ENCODE data around the gene SCPEP1. TPM values are rescaled to one million over a fixed set of nuclear protein-coding genes. Genes with fewer than 3 reads are reported as not detected.

Gene SCPEP1
- polyA plus RNA-seq, 1 donor from 2014 or later = 2.6 TPM

- Histone ChIP-seq H3K27ac (ENCODE audit: low read length) (no peak overlapping the region), H3K9ac (ENCODE audit: low read length) (no peak overlapping the region), H3K27me3 (ENCODE audit: insufficient read depth, low read depth, low read length) (no peaks in the 10 kb centered on the region), H3K4me3 (ENCODE audit: low read length) (no peak overlapping the region), H3K4me2 (ENCODE audit: low read length) (no peak overlapping the region), H3K9me3 (ENCODE audit: low read length) (no peaks in the 10 kb centered on the region), H3F3A (ENCODE audit: insufficient read depth, low read length, poor library complexity, severe bottlenecking) (no peaks in the 10 kb centered on the region), H3K36me3 (ENCODE audit: insufficient read depth, low read length) (no peaks in the 10 kb centered on the region), H2AFZ (ENCODE audit: low read depth, low read length) (no peak overlapping the region), H3K9me2 (ENCODE audit: insufficient read depth, low read length) (no peaks in the 10 kb centered on the region), H3K79me2 (replicated peaks; ENCODE audit: insufficient read depth, low read length) (no peaks in the 10 kb centered on the region), H4K20me1 (ENCODE audit: insufficient read depth) (no peaks in the 10 kb centered on the region)
- TF ChIP-seq MXI1 (conservative IDR thresholded peaks at IDR 0.05; ENCODE audit: poor library complexity, severe bottlenecking) (no peak), POLR2AphosphoS5 (IDR thresholded peaks at IDR 0.05) (no peak), EZH2 (IDR thresholded peaks at IDR 0.05; ENCODE audit: borderline replicate concordance, insufficient read depth, low read length, poor library complexity, severe bottlenecking) (no peak), RAD21 (conservative IDR thresholded peaks at IDR 0.05) (no peak), SMC3 (conservative IDR thresholded peaks at IDR 0.05; ENCODE audit: poor library complexity) (no peak), REST (IDR thresholded peaks at IDR 0.05; ENCODE audit: borderline replicate concordance) (no peak), EP300 (conservative IDR thresholded peaks at IDR 0.05; ENCODE audit: poor library complexity, severe bottlenecking) (no peak), TAF1 (IDR thresholded peaks at IDR 0.05; ENCODE audit: low read depth) (no peak)
- TF ChIP-seq, protein P1, sequence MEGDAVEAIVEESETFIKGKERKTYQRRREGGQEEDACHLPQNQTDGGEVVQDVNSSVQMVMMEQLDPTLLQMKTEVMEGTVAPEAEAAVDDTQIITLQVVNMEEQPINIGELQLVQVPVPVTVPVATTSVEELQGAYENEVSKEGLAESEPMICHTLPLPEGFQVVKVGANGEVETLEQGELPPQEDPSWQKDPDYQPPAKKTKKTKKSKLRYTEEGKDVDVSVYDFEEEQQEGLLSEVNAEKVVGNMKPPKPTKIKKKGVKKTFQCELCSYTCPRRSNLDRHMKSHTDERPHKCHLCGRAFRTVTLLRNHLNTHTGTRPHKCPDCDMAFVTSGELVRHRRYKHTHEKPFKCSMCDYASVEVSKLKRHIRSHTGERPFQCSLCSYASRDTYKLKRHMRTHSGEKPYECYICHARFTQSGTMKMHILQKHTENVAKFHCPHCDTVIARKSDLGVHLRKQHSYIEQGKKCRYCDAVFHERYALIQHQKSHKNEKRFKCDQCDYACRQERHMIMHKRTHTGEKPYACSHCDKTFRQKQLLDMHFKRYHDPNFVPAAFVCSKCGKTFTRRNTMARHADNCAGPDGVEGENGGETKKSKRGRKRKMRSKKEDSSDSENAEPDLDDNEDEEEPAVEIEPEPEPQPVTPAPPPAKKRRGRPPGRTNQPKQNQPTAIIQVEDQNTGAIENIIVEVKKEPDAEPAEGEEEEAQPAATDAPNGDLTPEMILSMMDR (IDR thresholded peaks at IDR 0.05; ENCODE audit: poor library complexity, severe bottlenecking) = no peak
These were observed 68.2 kb downstream of the SCPEP1 start for GRCh38 chr17:57045868-57046704.

GRCh38 chr17:57046749-57047148, 68.8 kb downstream of the SCPEP1 start:
- no peaks in the 10 kb centered on the region for H3K9me2 ChIP-seq (ENCODE audit: insufficient read depth, low read length)
- H3K27me3 ChIP-seq (ENCODE audit: insufficient read depth, low read depth, low read length) = no peaks in the 10 kb centered on the region
- no peaks in the 10 kb centered on the region for H4K20me1 ChIP-seq (ENCODE audit: insufficient read depth)
- H3K27ac ChIP-seq (ENCODE audit: low read length) = no peak overlapping the region
- no peak overlapping the region for H3K4me3 ChIP-seq (ENCODE audit: low read length)
- H3F3A ChIP-seq (ENCODE audit: insufficient read depth, low read length, poor library complexity, severe bottlenecking) = no peaks in the 10 kb centered on the region
- no peak for TF ChIP-seq POLR2AphosphoS5 (IDR thresholded peaks at IDR 0.05)
- no peak for TF ChIP-seq MXI1 (conservative IDR thresholded peaks at IDR 0.05; ENCODE audit: poor library complexity, severe bottlenecking)
- no peak for TF ChIP-seq RAD21 (conservative IDR thresholded peaks at IDR 0.05)
- TF ChIP-seq EZH2 (IDR thresholded peaks at IDR 0.05; ENCODE audit: borderline replicate concordance, insufficient read depth, low read length, poor library complexity, severe bottlenecking) = no peak
- TF ChIP-seq, protein P1 (IDR thresholded peaks at IDR 0.05; ENCODE audit: poor library complexity, severe bottlenecking) = no peak
- no peak for TF ChIP-seq EP300 (conservative IDR thresholded peaks at IDR 0.05; ENCODE audit: poor library complexity, severe bottlenecking)
- no peak for TF ChIP-seq TAF1 (IDR thresholded peaks at IDR 0.05; ENCODE audit: low read depth)
- TF ChIP-seq SMC3 (conservative IDR thresholded peaks at IDR 0.05; ENCODE audit: poor library complexity) = no peak
- TF ChIP-seq REST (IDR thresholded peaks at IDR 0.05; ENCODE audit: borderline replicate concordance) = no peak
- no peaks in the 10 kb centered on the region for H3K79me2 ChIP-seq (replicated peaks; ENCODE audit: insufficient read depth, low read length)
- no peak overlapping the region for H3K9ac ChIP-seq (ENCODE audit: low read length)
- no peak overlapping the region for H3K4me2 ChIP-seq (ENCODE audit: low read length)
- H2AFZ ChIP-seq (ENCODE audit: low read depth, low read length) = no peak overlapping the region
- H3K9me3 ChIP-seq (ENCODE audit: low read length) = no peaks in the 10 kb centered on the region
- no peaks in the 10 kb centered on the region for H3K36me3 ChIP-seq (ENCODE audit: insufficient read depth, low read length)
